Activated T-helper 1 cell treated with Interleukin-2 at 50 U/mL for 16 hours (primary cell): Measurements from ENCODE around the gene FOXP1.
"Not testable (repeated sequence)": the region's sequence is repeated elsewhere in the genome, so short reads cannot be mapped to it uniquely, and the experiment has no call there.

ENCODE experiments used
- DNase-seq: peaks from one replicate; pipeline ENCODE4 v3.0.0-alpha.2; 2020; ENCODE audit warnings: low read depth

Gene FOXP1

DNA sequence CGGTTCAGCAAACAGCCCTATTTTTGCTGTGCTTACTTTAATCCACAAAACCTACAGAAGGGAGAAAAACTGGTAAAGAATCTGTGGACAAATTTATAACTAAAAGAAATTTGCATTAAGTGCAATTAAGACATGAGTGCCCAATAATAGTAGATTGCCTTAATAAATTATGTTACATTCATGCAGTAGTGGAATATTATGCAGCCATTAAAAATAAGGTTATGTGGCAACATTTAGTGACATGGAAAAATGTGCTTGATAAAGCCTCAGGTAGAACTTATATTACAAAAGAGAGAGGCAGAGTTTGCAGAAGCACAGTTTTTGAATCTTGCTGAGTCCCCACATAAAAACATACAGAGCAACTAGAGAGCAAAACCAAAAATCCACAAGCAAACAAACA is 253.0 kb downstream of the FOXP1 start:
- no peak for DNase-seq

DNA sequence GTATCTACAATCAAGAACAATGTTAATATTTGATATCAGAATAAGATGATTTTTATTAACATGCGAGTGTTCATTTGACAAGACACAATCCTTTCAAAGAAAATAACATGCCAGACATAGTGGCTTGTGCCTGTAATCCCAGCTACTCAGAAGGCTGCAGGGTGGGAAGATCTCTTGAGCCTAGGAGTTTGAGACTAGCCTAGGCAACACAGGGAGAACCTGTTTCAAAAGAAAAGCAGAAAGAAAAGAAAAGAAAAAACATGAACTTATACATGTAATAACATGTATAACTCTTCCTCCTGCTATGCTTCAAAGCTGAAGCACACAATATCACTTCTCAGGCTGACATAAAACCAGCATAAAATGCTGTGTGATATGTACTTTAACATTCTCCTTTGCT is 253.7 kb downstream of the FOXP1 start:
- no peak for DNase-seq

DNA sequence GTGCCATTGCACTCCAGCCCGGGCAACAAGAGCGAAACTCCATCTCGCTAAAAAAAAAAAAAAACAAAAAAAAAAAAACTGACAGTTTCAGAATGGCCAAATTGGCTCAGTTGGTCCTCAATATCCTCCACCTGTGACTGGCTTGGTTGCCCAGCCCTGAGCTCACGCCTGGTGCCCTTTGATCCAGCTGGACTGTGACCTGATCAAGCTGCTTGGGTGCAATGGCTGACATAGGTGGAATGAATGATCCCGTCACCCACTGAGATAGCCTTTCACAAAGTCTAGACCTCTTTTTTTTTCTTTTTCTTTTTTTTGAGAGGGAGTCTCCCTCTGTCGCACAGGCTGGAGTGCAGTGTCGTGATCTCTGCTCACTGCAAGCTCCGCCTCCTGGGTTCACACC is 254.6 kb downstream of the FOXP1 start:
- no peak for DNase-seq

DNA sequence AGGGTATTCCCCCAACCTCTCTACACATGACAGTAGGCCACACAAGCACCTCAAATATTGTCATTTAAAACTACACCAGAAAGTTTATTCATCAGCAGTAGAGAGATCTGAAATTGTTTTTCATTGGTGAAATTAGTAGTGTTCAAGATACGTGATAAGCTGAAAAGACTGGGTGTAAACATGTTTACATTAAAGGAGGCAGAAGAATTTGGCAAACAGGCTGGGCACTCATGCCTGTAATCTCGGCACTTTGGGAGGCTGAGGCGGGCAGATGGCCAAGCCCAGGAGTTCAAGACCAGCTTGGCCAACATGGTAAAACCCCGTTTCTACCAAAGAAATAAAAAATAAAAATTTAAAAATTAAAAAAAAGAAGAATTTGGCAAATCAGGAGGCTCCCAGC is 255.6 kb downstream of the FOXP1 start:
- no peak for DNase-seq

DNA sequence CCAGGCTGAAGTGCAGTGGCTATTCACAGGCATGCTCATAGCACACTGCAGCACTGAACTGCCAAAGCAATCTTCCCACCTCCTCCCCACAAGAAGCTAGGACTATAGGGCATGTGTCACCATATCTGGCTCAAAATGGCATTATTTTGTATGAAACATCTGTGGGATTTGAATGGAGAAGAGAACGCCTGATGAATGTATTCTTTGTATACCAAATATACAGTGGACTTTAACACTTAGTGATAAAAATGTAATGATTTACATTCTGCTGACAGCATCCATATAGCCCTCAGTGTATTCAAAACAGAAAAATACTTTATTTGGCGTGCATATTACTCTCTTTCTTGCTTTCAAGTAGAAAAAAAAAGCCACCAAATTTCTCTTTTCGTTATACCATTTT is 257.8 kb downstream of the FOXP1 start:
- no peak for DNase-seq

DNA sequence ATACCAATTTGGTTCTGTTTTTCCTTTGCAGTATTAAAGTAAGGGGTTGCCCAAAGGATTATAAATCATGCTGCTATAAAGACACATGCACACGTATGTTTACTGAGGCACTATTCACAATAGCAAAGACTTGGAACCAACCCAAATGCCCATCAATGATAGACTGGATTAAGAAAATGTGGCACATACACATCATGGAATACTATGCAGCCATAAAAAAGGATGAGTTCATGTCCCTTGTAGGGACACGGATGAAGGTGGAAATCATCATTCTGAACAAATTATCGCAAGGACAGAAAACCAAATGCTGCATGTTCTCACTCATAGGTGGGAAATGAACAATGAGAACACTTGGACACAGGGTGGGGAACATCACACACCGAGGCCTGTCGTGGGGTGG is 259.3 kb downstream of the FOXP1 start:
- not testable (repeated sequence) for DNase-seq

DNA sequence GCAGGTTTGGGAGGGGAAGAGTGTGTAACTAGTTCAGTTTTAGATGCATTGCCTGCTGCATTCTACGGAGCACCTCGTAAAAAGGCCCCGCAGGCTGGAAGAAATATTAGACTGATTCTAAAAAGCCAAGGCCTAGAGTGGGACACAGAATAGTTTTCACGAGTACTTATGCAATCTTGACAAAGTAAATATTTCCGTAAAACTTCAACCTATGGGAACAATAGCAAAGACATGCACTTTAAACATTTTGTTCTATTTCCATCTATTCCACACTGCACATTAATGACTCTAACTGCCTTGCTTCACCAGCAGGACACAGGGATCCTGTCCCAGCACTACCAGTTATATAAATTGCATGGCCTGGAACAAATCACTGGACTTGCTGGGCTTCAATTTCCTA is 260.0 kb downstream of the FOXP1 start:
- no peak for DNase-seq

DNA sequence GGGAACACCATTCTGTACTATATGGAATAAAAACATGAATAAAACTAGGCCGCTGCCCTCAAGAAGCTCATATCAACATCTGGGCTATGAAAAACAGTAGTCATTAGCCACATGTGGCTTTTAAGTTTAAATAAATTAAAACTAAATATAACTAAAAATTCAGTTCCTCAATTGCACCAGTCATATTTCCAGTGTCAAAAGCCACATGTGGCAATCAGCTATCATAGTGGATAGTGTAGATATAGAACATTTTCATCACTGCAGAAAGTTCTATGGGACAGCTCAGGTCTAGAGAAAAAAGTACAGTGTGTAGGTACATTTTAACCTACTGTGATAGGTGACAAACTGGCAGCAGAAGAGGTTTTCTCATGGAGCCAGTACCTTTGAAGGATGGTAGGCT is 261.4 kb downstream of the FOXP1 start:
- no peak for DNase-seq

DNA sequence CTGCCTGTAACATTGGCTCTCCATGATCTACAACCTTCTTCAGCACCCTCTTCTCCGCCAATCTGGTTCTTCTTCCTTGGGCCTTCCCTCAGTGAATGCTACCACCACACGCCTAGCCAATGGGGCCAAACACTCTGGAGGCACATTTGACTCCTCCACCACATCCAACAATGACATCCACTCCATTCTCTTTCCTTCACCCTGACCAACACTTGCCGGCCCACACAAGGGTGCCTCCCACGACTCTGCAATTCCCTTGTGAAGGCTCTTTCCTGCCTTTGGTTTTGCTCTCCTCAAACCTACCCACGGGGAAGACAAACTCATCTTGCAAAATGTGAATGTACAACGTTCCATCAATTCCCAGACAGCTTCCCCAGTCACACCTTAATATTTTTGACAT is 263.8 kb downstream of the FOXP1 start:
- no peak for DNase-seq

DNA sequence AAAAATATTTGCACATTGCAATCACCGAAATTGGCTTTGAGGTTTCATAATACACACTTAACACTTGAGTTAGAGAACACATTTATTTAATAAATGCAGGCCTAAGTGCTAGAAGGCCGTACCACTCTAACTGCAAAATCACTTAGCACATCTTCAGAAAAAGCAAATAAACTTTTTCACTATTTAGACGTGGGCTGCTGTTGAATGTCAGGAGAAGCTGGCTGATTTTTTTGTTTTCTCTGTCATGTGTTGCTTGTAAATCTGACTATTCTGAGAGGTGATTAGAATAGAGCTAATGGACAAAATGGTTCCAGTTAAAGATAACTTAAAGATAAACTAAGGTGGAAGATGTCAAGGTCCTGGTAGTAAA is 265.1 kb downstream of the FOXP1 start:
- no peak for DNase-seq

DNA sequence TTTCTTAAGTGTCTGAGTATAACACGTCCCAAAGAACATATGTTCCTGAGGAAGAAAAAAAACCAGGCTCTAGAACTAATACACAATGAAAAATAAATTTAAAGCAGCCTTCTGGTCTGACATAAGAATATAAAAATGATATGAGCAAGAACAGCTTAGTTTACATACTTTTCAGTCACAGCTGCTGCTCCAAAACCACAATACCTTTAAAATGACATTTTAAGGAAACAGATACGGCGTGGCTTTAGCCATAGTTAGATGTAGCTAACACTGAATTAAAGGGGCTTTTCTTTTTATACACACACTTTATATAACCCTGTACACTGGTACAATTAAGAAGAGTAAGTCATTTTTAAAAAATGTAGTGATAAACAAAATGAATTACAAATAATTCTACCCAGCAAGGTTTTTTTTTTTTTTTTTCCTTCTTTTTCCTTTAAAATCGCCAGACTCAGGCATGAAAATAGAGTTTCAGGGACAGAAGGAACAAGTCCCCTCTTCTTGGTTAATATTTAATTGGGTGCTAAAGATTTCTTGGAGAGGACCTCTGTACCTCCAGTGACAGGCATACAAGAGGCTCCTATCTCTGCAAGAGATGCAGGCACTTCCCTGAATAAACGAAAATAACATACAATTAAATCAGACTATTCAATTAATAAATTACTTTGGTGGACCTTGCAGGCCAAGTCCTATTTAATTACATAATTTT is 265.6 kb downstream of the FOXP1 start:
- no peak for DNase-seq

DNA sequence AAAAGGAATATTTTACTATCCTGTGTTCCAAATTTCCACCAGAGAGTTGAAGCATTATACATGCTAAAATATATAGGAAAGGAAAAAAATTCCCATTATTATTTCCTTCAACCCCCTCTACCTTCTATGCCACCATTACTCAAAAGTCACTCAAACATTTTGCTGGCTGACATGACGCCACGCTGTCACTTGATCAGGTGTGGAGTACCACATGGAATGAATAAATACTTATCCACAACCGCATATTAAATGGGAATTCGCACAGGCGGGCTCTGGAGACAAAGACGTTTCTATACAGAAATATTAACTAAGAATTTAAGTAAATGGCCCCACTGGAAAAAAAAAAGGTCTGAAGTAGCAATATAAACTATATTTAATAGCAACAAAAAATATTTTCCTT is 266.4 kb downstream of the FOXP1 start:
- DNase-seq = no peak

DNA sequence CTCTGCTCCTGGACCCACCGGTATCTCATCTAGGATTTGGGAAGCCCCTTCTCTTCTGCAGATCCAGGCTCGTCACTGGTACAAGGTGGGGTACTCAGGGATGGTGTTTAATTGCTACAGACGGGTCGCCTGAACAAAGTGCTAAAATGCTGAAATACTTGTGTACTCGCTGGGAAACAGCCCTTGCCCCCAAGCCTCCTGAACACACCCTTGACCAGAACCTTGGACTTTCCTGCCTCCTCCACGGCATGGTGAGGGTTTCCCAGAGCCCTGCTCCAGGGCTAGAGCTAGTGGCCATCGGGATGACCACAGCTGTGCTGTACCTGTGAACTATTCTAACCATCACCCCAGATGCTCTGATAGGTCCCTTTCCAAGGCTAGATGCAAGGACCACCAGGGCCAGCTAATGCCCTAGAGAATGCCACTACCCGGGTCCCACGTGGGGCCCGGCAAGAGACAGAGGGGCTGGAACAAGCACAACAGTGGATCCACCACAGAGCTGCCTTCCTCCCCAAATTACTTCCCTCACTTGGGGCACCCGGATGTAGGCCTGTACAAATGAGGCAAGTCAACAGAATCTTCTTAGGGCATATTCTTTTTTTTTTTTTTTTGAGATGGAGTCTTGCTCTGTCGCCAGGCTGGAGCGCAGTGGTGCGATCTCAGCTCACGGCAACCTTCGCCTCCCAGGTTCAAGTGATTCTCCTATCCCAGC is 267.3 kb downstream of the FOXP1 start:
- DNase-seq = no peak

DNA sequence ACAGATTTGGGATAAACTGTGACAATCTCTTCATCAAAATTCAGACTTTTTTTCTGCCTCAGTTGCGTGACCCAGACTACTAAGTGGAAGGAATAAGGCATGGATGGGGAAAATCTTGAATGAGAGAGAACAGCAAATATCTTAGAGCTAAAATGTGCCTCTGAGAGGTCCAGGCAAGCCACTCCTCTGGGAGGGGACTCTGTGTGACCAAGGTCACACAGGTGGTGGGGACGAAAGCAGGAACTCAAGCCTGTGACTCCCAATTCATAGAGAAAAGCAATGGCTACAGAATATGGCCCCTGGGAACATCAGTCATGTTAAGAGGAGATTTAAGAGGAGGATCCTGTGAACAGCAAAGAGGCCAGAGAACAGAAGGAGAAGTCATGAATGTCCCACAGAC is 268.1 kb downstream of the FOXP1 start:
- no peak for DNase-seq

DNA sequence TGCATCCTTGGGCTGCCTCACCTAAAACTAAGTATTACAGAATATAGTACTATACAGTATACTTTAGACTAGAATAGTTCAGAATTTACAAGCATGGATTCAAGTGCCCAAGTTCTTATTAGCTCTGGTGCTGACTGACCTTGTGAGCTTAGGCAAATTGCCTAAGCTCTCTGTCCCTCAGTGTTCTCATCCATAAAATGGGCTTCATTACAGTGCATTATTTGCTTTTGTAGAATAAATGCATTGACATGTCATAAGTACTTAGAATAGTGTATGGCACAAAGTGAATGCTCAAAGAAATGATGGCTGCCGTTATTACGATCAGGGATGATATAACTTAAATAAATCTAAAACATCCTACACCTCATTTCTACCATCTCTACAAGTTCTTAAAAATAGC is 269.7 kb downstream of the FOXP1 start:
- no peak for DNase-seq

DNA sequence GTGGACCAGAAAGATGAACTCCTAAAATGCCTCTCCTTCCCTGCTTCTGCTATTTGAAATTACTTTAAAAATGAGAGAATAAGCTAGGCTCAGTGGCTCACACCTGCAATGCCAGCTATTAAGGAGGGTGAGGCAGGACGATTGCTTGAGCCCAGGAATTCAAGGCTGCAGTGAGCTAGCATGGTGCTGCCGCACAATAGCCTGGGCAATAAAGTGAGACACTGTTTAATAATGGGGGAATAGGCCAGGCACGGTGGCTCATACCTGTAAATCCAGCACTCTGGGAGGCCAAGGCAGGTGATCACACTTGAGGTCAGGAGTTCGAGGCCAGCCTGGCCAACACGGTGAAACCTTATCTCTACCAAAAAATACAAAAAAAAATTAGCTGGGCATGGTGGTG is 271.1 kb downstream of the FOXP1 start:
- DNase-seq = no peak

DNA sequence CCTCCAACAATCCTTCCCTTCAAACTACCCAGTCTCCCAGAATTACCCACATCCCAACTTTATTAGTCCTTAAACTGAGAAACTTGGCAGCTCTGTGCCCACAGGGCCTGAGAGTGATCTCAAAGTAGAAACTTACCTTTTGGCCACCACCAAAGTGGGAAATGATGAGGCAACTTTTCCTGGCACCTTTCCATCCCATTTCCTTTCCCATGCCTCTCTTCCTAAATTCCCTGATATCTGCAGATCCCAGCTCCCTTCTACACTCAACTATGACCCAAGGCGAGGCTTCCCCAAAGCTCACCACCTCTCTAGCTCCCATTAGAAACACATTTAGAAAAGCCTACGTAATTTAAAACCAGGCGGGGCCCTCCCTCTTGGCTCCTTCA is 271.9 kb downstream of the FOXP1 start:
- DNase-seq = no peak

DNA sequence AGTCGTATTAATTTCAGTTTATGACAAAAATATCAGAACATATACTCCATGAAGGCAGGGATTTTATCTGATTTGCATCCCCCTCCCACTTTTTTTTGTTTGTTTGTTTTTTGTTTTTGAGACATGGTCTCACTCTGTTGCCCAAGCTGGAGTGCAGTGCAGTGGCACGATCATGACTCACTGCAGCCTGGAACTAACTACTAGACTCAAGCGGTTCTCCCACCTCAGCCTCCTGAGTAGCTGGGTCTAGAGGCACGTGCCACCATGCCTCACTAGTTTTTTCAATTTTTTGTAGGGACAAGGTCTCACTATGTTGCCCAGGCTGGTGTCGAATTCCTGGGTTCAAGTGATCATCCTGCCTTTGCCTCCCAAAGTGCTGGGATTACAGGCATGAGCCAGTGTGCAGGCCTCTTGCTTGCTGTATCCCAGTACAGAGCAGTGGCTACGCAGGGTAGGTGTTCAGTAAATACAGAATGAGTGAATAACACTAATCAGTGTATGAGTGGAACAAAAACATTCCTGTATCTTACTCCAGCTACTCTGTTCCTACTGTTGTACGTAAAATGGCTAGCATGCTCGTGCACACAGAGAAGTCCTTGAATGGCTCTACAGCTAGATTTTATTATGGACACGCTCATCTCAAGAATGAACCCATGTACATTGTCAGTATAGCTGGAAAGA is 272.4 kb downstream of the FOXP1 start:
- DNase-seq = no peak

DNA sequence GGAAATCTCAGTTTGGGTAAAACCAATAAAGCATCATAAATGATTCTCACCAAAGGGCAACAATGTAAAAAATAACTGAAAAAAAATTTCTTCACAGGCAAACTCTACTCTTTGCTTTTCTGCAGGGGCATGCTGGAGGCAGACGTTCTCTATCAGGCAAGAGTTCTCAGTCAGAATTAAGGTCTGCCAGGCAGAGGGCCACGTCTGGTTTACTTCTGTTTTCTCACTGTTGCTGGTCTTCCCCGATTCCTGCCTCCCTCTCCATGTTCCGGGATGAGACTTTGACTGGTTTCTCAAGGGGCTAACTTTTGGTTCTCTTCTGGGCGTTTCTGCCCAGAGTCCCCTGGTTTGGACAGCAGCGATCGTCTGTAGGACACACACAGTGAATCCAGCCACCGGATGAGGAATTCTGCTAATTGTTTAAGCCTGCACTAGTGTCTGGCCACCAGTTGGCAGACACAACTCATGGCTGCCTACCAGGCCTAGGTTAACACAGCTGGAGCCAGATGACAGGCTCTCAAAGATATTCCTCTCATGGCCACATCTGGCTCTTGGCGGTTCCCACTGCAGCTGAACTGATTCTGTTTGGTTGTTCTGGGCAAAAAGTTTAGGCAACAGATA is 273.1 kb downstream of the FOXP1 start:
- DNase-seq = no peak

DNA sequence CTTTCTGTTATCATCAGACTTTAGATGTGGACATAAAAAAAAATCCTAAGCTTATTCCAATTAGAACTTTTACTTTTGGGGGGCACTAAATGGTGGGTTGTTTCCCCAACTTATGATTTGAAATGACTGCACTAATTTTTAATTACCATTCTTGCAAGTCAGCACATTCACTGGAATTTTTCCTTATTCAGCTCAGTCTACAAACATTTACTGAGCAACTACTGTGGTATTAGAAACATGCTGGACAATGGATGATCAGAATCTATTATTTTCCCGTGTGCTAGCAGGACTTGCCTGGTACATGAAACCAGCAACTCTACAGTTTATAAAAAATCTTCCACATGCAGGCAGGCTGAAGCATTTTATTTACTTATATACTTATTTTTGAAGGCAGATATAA is 273.6 kb downstream of the FOXP1 start:
- DNase-seq = no peak

DNA sequence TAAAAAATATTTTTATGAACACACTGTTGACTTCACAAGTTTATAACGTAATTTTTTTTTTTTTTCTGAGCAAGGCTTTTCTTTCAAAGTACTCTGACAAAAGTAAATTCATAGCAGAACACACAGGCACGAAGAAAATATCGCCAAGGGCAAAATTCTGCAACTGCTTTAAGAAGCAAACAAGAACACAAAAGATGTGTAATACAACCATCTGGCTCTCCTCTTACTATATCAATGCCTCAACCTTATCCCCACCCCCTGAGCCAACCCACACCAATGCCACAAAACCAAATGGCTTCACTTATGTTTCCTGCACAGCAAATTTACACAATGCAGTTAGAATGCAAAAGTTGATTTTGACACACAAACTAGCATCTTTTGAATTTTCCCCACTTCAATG is 274.2 kb downstream of the FOXP1 start:
- DNase-seq = no peak

DNA sequence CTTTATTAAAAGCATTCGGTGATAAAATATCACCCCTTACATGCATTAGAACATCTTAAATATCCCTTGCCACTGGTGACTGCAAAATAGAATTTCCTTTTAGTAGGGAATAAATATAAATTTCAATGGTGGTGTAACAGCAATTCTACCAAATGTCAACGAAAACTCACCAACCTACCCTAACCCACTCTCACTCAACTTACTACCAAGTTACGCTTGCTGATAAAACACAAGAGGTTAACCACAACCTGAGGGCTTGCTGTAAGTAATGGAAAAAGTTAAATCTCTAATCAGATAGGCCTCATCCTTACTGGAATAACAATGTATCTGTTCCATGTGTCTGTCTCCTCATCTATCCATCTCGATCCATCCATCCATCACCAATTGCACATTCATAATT is 274.7 kb downstream of the FOXP1 start:
- no peak for DNase-seq
